ENCODE data around the gene GPR31. TPM values are rescaled to one million over a fixed set of nuclear protein-coding genes. Genes with fewer than 3 reads are reported as not detected.

Gene GPR31
- polyA plus RNA-seq, 3 donors, result not detected

DNA sequence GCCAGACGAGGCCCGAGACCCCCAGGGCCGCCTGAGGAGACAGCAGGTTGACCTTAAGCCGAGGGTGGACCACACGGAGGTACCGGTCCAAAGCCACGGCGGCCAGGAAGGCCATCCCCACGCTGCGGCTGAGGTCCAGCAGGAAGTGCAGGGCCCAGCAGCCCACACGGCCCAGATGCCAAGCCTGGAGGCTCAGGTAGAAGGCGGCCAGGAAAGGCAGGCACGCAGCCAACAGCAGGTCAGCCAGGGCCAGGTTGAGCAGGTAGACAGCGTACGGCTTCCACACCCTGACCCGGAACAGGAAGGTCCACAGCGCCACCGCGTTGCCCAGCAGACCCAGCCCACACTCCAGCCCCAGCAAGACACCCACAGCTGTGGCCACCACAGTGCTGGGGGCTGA lies 366 bp downstream of the GPR31 start:
- Histone ChIP-seq H3K9ac (ENCODE audit: insufficient read depth, low read length, poor library complexity, severe bottlenecking) (no peak overlapping the region), H3K27ac (ENCODE audit: low read depth in 1 of 2, low read length in 2 of 2) (peak overlapping the region in 1 of 2 donors; percentile 48), H3K4me3 (replicated peaks in 1 of 3; ENCODE audit: low read depth in 2 of 3, low read length in 3 of 3) (no peak overlapping the region), H4K20me1 (ENCODE audit: insufficient read depth, low read length) (no peaks in the 10 kb centered on the region), H3K27me3 (ENCODE audit: control insufficient read depth in 2 of 2, insufficient read depth in 2 of 2, low read length in 2 of 2) (no peaks in the 10 kb centered on the region), H3K79me2 (ENCODE audit: insufficient read depth, low read length) (no peaks in the 10 kb centered on the region), H3K9me3 (replicated peaks in 1 of 2; ENCODE audit: control insufficient read depth in 1 of 2, insufficient read depth in 1 of 2, low read length in 2 of 2) (no peaks in the 10 kb centered on the region), H3K36me3 (replicated peaks in 1 of 2; ENCODE audit: control insufficient read depth in 1 of 2, insufficient read depth in 2 of 2, low read length in 2 of 2) (no peaks in the 10 kb centered on the region), H3K4me2 (replicated peaks; ENCODE audit: extremely low read depth, low read length, poor library complexity, severe bottlenecking) (no peak overlapping the region), H3K4me1 (ENCODE audit: control insufficient read depth in 1 of 2, insufficient read depth in 2 of 2, low read length in 2 of 2) (peaks cover 17 to 31% of the 10 kb centered on the region in 2 donors), H2AFZ (ENCODE audit: insufficient read depth, low read depth, low read length, poor library complexity, severe bottlenecking) (no peak overlapping the region)
- Mint-ChIP-seq H3K9me3 (peaks cover 0 to 2% (median 0%) of the 10 kb centered on the region in 7 donors), H3K4me1 (peaks cover 30% of the 10 kb centered on the region), H3K27ac (peak overlapping the region in 1 of 7 donors; percentile 54), H3K36me3 (no peaks in the 10 kb centered on the region), H3K27me3 (ENCODE audit: low read depth in 3 of 3) (peaks cover 0 to 2% (median 0%) of the 10 kb centered on the region in 3 donors), H3K4me3 (no peak overlapping the region)
- TF ChIP-seq CTCF (IDR thresholded peaks at IDR 0.05), result no peak
- DNase-seq, result no peak
- intact Hi-C loops (cut with micrococcal nuclease), result no loop called here
- 94% methylated on average over 18 of the region's 19 CpGs for WGBS (ENCODE audit: insufficient coverage)

GRCh38 chr6:167154895-167155294 lies 2.9 kb downstream of the GPR31 start:
- H3K36me3 Mint-ChIP-seq, result no peaks in the 10 kb centered on the region
- peak overlapping the region in 3 of 7 donors; percentile 27 to 43 (median 40) for H3K27ac Mint-ChIP-seq
- no peak for TF ChIP-seq CTCF (IDR thresholded peaks at IDR 0.05)
- Histone ChIP-seq H3K4me2 (replicated peaks; ENCODE audit: extremely low read depth, low read length, poor library complexity, severe bottlenecking) (no peak overlapping the region), H3K27ac (ENCODE audit: low read depth in 1 of 2, low read length in 2 of 2) (no peak overlapping the region), H3K9ac (ENCODE audit: insufficient read depth, low read length, poor library complexity, severe bottlenecking) (no peak overlapping the region), H2AFZ (ENCODE audit: insufficient read depth, low read depth, low read length, poor library complexity, severe bottlenecking) (peak overlapping the region; percentile 15), H3K9me3 (replicated peaks in 1 of 2; ENCODE audit: control insufficient read depth in 1 of 2, insufficient read depth in 1 of 2, low read length in 2 of 2) (no peaks in the 10 kb centered on the region), H3K27me3 (ENCODE audit: control insufficient read depth in 2 of 2, insufficient read depth in 2 of 2, low read length in 2 of 2) (no peaks in the 10 kb centered on the region), H3K79me2 (ENCODE audit: insufficient read depth, low read length) (no peaks in the 10 kb centered on the region), H3K4me3 (replicated peaks in 1 of 3; ENCODE audit: low read depth in 2 of 3, low read length in 3 of 3) (no peak overlapping the region), H4K20me1 (ENCODE audit: insufficient read depth, low read length) (no peaks in the 10 kb centered on the region), H3K4me1 (ENCODE audit: control insufficient read depth in 1 of 2, insufficient read depth in 2 of 2, low read length in 2 of 2) (peaks cover 17 to 31% of the 10 kb centered on the region in 2 donors), H3K36me3 (replicated peaks in 1 of 2; ENCODE audit: control insufficient read depth in 1 of 2, insufficient read depth in 2 of 2, low read length in 2 of 2) (no peaks in the 10 kb centered on the region)
- peaks cover 0 to 2% (median 0%) of the 10 kb centered on the region in 7 donors for H3K9me3 Mint-ChIP-seq
- intact Hi-C loops (cut with micrococcal nuclease), result loop anchor here in 1 of 2 donors (5.0 kb wide), 1 partner anchor 63 kb away; no protein-coding TSS in a partner anchor
- H3K4me3 Mint-ChIP-seq, result no peak overlapping the region
- WGBS (ENCODE audit: insufficient coverage), result no CpG with 5 or more reads among the region's 2 CpGs
- peaks cover 0 to 2% (median 0%) of the 10 kb centered on the region in 3 donors for H3K27me3 Mint-ChIP-seq (ENCODE audit: low read depth in 3 of 3)
- H3K4me1 Mint-ChIP-seq, result peaks cover 37% of the 10 kb centered on the region
- DNase-seq, result peak in 1 of 3 donors; percentile 22
